Measurements from ENCODE around the gene SHISA2.

GRCh38 chr13:26011996-26012821, 39.6 kb downstream of the SHISA2 start:
- TF ChIP-seq ZSCAN4 (tag by site-specific recombination; IDR thresholded peaks at IDR 0.05) (no peak), ZNF449 (tag by site-specific recombination; IDR thresholded peaks at IDR 0.05) (no peak), ATF2 (tag by site-specific recombination; IDR thresholded peaks at IDR 0.05; ENCODE audit: low read depth) (no peak), KLF16 (tag by site-specific recombination; IDR thresholded peaks at IDR 0.05) (no peak), CTCF (tag by site-specific recombination; IDR thresholded peaks at IDR 0.05) (no peak), ZNF518A (tag by site-specific recombination; conservative IDR thresholded peaks at IDR 0.05; ENCODE audit: low read depth) (no peak), ZNF121 (tag by site-specific recombination; IDR thresholded peaks at IDR 0.05) (no peak), ZBTB26 (tag by site-specific recombination; optimal IDR thresholded peaks at IDR 0.05) (no peak)

Data from HEK293 (cell line).